HCEC 1CT (cell line): ENCODE results near the gene FOXP1.

Source experiments
- DNase-seq: peaks from one replicate; pipeline ENCODE4 v3.0.0-alpha.2; 2017

FOXP1 gene

DNA sequence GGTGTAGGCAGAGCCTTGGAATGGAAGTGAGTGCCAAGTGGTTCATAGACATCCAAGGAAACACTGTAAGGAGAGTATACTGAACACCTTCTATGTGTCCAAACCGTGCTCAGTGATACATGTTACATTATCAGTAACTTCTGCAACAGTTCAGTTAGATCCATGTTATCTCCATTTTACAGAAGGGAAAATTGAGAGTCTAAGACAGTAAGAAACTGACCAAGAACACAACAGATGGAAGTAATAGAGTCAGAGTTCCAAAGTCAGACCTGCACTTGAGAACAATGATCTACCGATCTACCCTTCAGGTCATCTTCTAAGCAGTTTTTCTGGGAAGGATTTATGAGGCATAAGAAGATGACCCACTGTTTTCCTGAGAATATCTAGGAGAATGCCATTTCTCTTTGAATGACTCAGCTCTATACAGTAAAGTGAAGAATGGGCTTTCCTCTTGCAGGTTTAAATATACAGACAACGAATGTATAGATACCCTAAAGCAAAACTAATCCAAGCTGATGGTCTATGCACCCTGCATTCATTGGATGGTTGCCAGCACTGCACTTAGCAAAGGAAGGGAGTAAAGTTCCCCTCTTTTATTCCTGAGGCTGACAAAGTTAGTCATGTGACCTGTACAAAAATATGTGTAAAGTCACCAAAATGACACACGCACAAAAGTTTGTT is 667.0 kb downstream of the FOXP1 start:
- no peak for DNase-seq

- no peak for DNase-seq
These were observed 668.7 kb downstream of the FOXP1 start for GRCh38 chr3:70914862-70915261.

- DNase-seq = no peak
These were observed 671.8 kb downstream of the FOXP1 start for GRCh38 chr3:70911719-70912118.

DNA sequence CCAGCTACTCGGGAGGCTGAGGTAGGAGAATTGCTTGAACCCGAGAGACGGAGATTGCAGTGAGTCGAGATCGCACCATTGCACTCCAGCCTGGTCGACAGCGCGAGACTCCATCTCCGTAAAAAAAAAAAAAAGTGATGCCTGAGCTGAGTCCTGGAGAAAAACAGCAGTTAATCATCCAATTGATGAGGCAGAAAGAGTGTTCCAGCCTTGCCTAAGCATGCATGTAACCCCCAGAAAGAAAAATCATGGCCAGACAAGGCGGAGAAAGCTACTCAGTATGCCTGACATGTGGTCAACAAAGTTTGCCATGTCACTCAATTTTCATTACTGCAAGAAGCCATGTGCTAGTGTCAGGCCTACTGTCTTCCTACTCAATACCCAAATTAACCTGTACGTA is 678.0 kb downstream of the FOXP1 start:
- DNase-seq = no peak
